Activated CD4-positive, alpha-beta memory T cell treated with anti-CD3 and anti-CD28 coated beads for 36 hours (primary cell): ENCODE data around the gene DHFR. TPM values are rescaled to one million over a fixed set of nuclear protein-coding genes. Genes with fewer than 3 reads are reported as not detected.
"Not testable (repeated sequence)": the region's sequence is repeated elsewhere in the genome, so short reads cannot be mapped to it uniquely, and the experiment has no call there.

Experiments used
- CTCF ChIA-PET: fragments of 350-600 bp; sonication (Branson Sonifier 250); formaldehyde crosslinking; loops from one replicate; lab custom pipeline; 2021; ENCODE audit warnings: antibody characterized with exemption, inconsistent platforms; lab: Charles Lee
- POLR2A ChIA-PET: fragments of 350-600 bp; sonication (Branson Sonifier 250); formaldehyde crosslinking; loops from one replicate; lab custom pipeline; 2021; ENCODE audit warnings: antibody characterized with exemption; lab: Charles Lee
- DNase-seq: peaks from one replicate; pipeline ENCODE4 v3.0.0-alpha.2; 2020
- H3K27ac Mint-ChIP-seq: one replicate; pipeline ENCODE4 v1.8.0; 2021; ENCODE audit warnings: mixed read lengths
- H3K27me3 Mint-ChIP-seq: one replicate; pipeline ENCODE4 v1.8.0; 2021; ENCODE audit warnings: mixed read lengths
- H3K36me3 Mint-ChIP-seq: one replicate; pipeline ENCODE4 v1.8.0; 2021; ENCODE audit warnings: mixed read lengths
- H3K4me1 Mint-ChIP-seq: one replicate; pipeline ENCODE4 v1.8.0; 2021; ENCODE audit warnings: low read depth, mixed read lengths
- H3K4me3 Mint-ChIP-seq: one replicate; pipeline ENCODE4 v1.8.0; 2021; ENCODE audit warnings: mild to moderate bottlenecking, mixed read lengths
- H3K9me3 Mint-ChIP-seq: one replicate; pipeline ENCODE4 v1.8.0; 2021; ENCODE audit warnings: mixed read lengths
- intact Hi-C: fragments of 100-400 bp; cut with micrococcal nuclease; formaldehyde crosslinking; loops from one replicate; pipeline ENCODE4 v1.15.1; 2023
- total RNA-seq, 2 experiments: library from RNA; stranded (reverse); gene quantifications; one replicate each; pipeline ENCODE4 v1.2.3, GENCODE V29; 2021

DHFR gene
- total RNA-seq, 2 experiments from 2014 or later: 108 to 110 TPM

DNA sequence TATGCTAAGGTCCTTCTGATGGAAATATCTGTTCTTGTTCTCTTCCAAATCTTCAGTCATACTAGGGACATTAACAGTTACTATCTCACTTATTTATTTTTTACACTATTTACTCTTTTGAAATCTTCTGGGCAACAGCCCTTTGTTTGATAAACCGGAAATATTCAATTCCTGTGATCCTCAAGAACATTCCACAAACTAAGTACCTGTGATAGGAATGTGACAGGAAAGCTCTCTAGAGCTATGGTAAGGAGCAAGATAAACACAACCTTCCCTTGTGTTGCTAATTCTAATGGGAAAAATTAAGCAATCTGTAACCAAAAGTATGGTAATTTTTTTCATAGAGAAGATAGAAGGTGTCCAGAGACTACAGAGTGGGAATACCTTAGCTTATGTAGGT is 62.7 kb downstream of the DHFR start:
- intact Hi-C loops: no loop called here

GRCh38 chr5:80591352-80591751 is 63.4 kb downstream of the DHFR start:
- Mint-ChIP-seq H3K27ac (no peak overlapping the region), H3K4me3 (no peak overlapping the region), H3K36me3 (no peaks in the 10 kb centered on the region), H3K4me1 (no peaks in the 10 kb centered on the region), H3K9me3 (no peaks in the 10 kb centered on the region), H3K27me3 (peaks cover 3% of the 10 kb centered on the region)
- CTCF ChIA-PET: no interaction called here
- intact Hi-C loops: no loop called here
- POLR2A ChIA-PET: no interaction called here
- DNase-seq: no peak

More for the DNA sequence above, 62.7 kb downstream of the DHFR start:
- ChIA-PET CTCF (no interaction called here), POLR2A (no interaction called here)
- H3K36me3 Mint-ChIP-seq: no peaks in the 10 kb centered on the region
- no peak overlapping the region for H3K27ac Mint-ChIP-seq
- peaks cover 3% of the 10 kb centered on the region for H3K27me3 Mint-ChIP-seq
- no peaks in the 10 kb centered on the region for H3K9me3 Mint-ChIP-seq
- H3K4me1 Mint-ChIP-seq: no peaks in the 10 kb centered on the region
- H3K4me3 Mint-ChIP-seq: no peak overlapping the region
- no peak for DNase-seq

- intact Hi-C loops: no loop called here
- H3K9me3 Mint-ChIP-seq: no peaks in the 10 kb centered on the region
- no peak overlapping the region for H3K4me3 Mint-ChIP-seq
- CTCF ChIA-PET: no interaction called here
- no peaks in the 10 kb centered on the region for H3K36me3 Mint-ChIP-seq
- H3K27me3 Mint-ChIP-seq: peaks cover 3% of the 10 kb centered on the region
- no peak for DNase-seq
- no peak overlapping the region for H3K27ac Mint-ChIP-seq
- H3K4me1 Mint-ChIP-seq: no peaks in the 10 kb centered on the region
- POLR2A ChIA-PET: no interaction called here
These were observed 64.0 kb downstream of the DHFR start for GRCh38 chr5:80590766-80591165.

DNA sequence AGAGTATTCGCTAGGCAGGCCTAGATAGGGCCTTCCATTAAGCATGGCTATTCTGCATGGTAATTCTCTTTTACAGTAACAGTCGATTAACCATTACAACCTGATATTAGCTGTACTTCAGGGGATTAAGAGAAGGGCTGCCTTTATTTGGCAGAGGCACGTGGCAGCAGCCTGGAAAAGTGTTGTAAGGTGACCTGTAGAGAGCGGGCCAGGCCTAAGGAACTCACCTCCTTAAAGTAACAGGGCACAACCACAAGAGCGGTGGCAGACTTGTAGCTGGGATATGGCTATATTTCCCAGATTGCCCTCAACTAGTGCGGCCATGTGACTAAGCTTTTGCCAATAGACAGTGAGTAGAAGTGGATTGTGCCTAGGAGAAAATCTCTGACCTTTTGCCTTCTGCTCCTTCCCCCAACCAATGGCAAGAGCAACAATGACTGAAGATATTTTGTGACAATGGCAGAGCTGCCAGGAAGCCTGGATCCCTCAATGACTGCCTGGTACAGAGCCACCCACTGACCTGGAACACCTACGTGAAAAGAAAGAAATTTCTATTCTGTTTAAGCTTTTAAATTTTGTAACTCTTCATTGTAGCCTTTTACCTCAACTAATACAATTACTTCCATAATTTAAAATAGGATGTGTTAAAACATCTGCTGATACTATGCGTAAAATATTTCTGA is 65.8 kb downstream of the DHFR start:
- Mint-ChIP-seq H3K4me1 (no peaks in the 10 kb centered on the region), H3K27ac (no peak overlapping the region), H3K4me3 (no peak overlapping the region), H3K9me3 (no peaks in the 10 kb centered on the region), H3K27me3 (peaks cover 9% of the 10 kb centered on the region), H3K36me3 (no peaks in the 10 kb centered on the region)
- intact Hi-C loops: no loop called here
- ChIA-PET CTCF (no interaction called here), POLR2A (no interaction called here)
- DNase-seq: no peak

GRCh38 chr5:80584770-80585169 is 70.0 kb downstream of the DHFR start:
- no peaks in the 10 kb centered on the region for H3K4me1 Mint-ChIP-seq
- H3K27ac Mint-ChIP-seq: no peak overlapping the region
- H3K36me3 Mint-ChIP-seq: no peaks in the 10 kb centered on the region
- intact Hi-C loops: no loop called here
- H3K27me3 Mint-ChIP-seq: peaks cover 8% of the 10 kb centered on the region
- H3K4me3 Mint-ChIP-seq: no peak overlapping the region
- CTCF ChIA-PET: no interaction called here
- H3K9me3 Mint-ChIP-seq: no peaks in the 10 kb centered on the region
- no peak for DNase-seq
- POLR2A ChIA-PET: no interaction called here

DNA sequence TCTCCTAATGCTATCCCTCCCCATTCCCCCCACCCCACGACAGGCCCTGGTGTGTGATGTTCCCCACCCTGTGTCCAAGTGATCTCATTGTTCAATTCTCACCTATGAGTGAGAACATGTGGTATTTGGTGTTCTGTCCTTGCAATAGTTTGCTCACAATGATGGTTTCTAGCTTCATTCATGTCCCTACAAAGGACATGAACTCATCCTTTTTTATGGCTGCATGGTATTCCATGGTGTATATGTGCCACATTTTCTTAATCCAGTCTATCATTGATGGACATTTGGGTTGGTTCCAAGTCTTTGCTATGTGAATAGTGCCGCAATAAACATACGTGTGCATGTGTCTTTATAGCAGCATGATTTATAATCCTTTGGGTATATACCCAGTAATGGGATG is 74.5 kb downstream of the DHFR start:
- H3K36me3 Mint-ChIP-seq, H3K4me1 Mint-ChIP-seq, POLR2A ChIA-PET, CTCF ChIA-PET, H3K4me3 Mint-ChIP-seq, H3K9me3 Mint-ChIP-seq, intact Hi-C loops, DNase-seq, H3K27ac Mint-ChIP-seq: not testable (repeated sequence)
- H3K27me3 Mint-ChIP-seq: peaks cover 21% of the 10 kb centered on the region

- H3K27ac Mint-ChIP-seq: no peak overlapping the region
- POLR2A ChIA-PET: no interaction called here
- H3K9me3 Mint-ChIP-seq: no peaks in the 10 kb centered on the region
- no peak for DNase-seq
- CTCF ChIA-PET: no interaction called here
- H3K4me3 Mint-ChIP-seq: no peak overlapping the region
- no peaks in the 10 kb centered on the region for H3K36me3 Mint-ChIP-seq
- intact Hi-C loops: no loop called here
- no peaks in the 10 kb centered on the region for H3K4me1 Mint-ChIP-seq
- H3K27me3 Mint-ChIP-seq: peaks cover 21% of the 10 kb centered on the region
These were observed 75.7 kb downstream of the DHFR start for GRCh38 chr5:80579050-80579449.

- H3K4me3 Mint-ChIP-seq: no peak overlapping the region
These were observed 77.1 kb downstream of the DHFR start for GRCh38 chr5:80577707-80578106.

GRCh38 chr5:80576383-80576782 is 78.4 kb downstream of the DHFR start:
- Mint-ChIP-seq H3K27me3 (peaks cover 38% of the 10 kb centered on the region), H3K36me3 (no peaks in the 10 kb centered on the region), H3K4me3 (no peak overlapping the region), H3K27ac (no peak overlapping the region), H3K9me3 (no peaks in the 10 kb centered on the region), H3K4me1 (no peaks in the 10 kb centered on the region)
- intact Hi-C loops: no loop called here
- ChIA-PET POLR2A (no interaction called here), CTCF (no interaction called here)
- DNase-seq: no peak

More at GRCh38 chr5:80577707-80578106, 77.1 kb downstream of the DHFR start:
- intact Hi-C loops: no loop called here
- H3K4me1 Mint-ChIP-seq: no peaks in the 10 kb centered on the region
- no peaks in the 10 kb centered on the region for H3K36me3 Mint-ChIP-seq
- H3K9me3 Mint-ChIP-seq: no peaks in the 10 kb centered on the region
- DNase-seq: no peak
- H3K27me3 Mint-ChIP-seq: peaks cover 27% of the 10 kb centered on the region
- ChIA-PET CTCF (no interaction called here), POLR2A (no interaction called here)
- no peak overlapping the region for H3K27ac Mint-ChIP-seq

Other genes with a start within 250 kb of the DHFR start
- 10 to 100 TPM; 12.1 to 15.7 TPM for gene ZFYVE16, start 246.9 kb downstream of the DHFR start, total RNA-seq
- gene FAM151B, start 166.9 kb downstream of the DHFR start, total RNA-seq: under 1 TPM; 0.24 to 0.27 TPM
- gene ANKRD34B, start 84.7 kb downstream of the DHFR start, total RNA-seq: not detected
- gene MSH3, start 331 bp downstream of the DHFR start, total RNA-seq: 10 to 100 TPM; 23.2 to 23.6 TPM